ENCODE results near the gene ICA1. TPM values are rescaled to one million over a fixed set of nuclear protein-coding genes. Genes with fewer than 3 reads are reported as not detected.

The ICA1 gene
- total and polyA plus RNA-seq, 2 of the 13 experiments (the other 11 are each of a cell fraction or from before 2014, with no cell fraction given) = 0.29 TPM; not detected in 1

DNA sequence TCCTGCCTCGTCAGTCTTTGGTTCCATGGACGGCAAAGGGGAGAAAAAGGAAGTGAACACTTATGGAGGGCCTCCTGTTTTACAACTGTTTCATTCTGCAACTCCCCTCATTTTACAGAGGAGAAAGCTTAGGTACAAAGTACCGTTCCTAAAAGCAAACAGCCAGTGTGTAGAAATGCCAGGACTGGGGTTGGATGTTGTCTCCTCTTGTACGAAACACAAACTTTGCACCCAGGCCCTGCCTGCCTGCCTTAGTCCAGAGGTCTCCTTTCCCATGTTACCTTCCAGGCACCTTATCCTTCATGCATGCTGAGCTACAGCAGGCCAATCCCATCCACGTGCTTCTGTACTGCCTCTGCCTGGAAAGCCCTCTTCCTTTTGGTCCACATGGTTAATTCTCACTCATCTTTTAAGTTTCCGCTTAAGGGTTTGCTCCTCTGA lies 86.0 kb downstream of the ICA1 start (continued):
- TF ChIP-seq, protein P1, sequence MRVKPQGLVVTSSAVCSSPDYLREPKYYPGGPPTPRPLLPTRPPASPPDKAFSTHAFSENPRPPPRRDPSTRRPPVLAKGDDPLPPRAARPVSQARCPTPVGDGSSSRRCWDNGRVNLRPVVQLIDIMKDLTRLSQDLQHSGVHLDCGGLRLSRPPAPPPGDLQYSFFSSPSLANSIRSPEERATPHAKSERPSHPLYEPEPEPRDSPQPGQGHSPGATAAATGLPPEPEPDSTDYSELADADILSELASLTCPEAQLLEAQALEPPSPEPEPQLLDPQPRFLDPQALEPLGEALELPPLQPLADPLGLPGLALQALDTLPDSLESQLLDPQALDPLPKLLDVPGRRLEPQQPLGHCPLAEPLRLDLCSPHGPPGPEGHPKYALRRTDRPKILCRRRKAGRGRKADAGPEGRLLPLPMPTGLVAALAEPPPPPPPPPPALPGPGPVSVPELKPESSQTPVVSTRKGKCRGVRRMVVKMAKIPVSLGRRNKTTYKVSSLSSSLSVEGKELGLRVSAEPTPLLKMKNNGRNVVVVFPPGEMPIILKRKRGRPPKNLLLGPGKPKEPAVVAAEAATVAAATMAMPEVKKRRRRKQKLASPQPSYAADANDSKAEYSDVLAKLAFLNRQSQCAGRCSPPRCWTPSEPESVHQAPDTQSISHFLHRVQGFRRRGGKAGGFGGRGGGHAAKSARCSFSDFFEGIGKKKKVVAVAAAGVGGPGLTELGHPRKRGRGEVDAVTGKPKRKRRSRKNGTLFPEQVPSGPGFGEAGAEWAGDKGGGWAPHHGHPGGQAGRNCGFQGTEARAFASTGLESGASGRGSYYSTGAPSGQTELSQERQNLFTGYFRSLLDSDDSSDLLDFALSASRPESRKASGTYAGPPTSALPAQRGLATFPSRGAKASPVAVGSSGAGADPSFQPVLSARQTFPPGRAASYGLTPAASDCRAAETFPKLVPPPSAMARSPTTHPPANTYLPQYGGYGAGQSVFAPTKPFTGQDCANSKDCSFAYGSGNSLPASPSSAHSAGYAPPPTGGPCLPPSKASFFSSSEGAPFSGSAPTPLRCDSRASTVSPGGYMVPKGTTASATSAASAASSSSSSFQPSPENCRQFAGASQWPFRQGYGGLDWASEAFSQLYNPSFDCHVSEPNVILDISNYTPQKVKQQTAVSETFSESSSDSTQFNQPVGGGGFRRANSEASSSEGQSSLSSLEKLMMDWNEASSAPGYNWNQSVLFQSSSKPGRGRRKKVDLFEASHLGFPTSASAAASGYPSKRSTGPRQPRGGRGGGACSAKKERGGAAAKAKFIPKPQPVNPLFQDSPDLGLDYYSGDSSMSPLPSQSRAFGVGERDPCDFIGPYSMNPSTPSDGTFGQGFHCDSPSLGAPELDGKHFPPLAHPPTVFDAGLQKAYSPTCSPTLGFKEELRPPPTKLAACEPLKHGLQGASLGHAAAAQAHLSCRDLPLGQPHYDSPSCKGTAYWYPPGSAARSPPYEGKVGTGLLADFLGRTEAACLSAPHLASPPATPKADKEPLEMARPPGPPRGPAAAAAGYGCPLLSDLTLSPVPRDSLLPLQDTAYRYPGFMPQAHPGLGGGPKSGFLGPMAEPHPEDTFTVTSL (CRISPR knock-in tag; IDR thresholded peaks at IDR 0.05; ENCODE audit: borderline replicate concordance) = peak; percentile 75; the same call in 1 of the 2 replicates
- TF ChIP-seq DNMT1 (CRISPR knock-in tag; IDR thresholded peaks at IDR 0.05) = no peak
- TF ChIP-seq ZNF850 (CRISPR knock-in tag; conservative IDR thresholded peaks at IDR 0.05) = 0 out of 2 replicates have a peak, but pooled peaks have one; percentile 78
- TF ChIP-seq PHF8 (CRISPR knock-in tag; IDR thresholded peaks at IDR 0.05) = peak; percentile 17; the same call in 1 of the 2 replicates
- no peak for TF ChIP-seq KDM3A (CRISPR knock-in tag; IDR thresholded peaks at IDR 0.05; ENCODE audit: low read depth)
- TF ChIP-seq REPIN1 (CRISPR knock-in tag; IDR thresholded peaks at IDR 0.05; ENCODE audit: borderline replicate concordance, low read depth) = peak; percentile 62; the same call in 1 of the 2 replicates
- peak; percentile 40; the same call in 1 of the 2 replicates for TF ChIP-seq ARID2 (CRISPR knock-in tag; IDR thresholded peaks at IDR 0.05; ENCODE audit: borderline replicate concordance)
- TF ChIP-seq REXO4 (CRISPR knock-in tag; IDR thresholded peaks at IDR 0.05; ENCODE audit: borderline replicate concordance) = no peak
- TF ChIP-seq ZMYM4 (CRISPR knock-in tag; IDR thresholded peaks at IDR 0.05) = peak; percentile 87; the same call in 1 of the 2 replicates
- TF ChIP-seq ZBTB38 (CRISPR knock-in tag; IDR thresholded peaks at IDR 0.05) = 0 out of 2 replicates have a peak, but pooled peaks have one; percentile 50
- no peak for TF ChIP-seq ZFP41 (CRISPR knock-in tag; IDR thresholded peaks at IDR 0.05; ENCODE audit: borderline replicate concordance)
- TF ChIP-seq, protein P2, sequence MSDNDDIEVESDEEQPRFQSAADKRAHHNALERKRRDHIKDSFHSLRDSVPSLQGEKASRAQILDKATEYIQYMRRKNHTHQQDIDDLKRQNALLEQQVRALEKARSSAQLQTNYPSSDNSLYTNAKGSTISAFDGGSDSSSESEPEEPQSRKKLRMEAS (IDR thresholded peaks at IDR 0.05) = peak; percentile 89
- TF ChIP-seq, protein P3, sequence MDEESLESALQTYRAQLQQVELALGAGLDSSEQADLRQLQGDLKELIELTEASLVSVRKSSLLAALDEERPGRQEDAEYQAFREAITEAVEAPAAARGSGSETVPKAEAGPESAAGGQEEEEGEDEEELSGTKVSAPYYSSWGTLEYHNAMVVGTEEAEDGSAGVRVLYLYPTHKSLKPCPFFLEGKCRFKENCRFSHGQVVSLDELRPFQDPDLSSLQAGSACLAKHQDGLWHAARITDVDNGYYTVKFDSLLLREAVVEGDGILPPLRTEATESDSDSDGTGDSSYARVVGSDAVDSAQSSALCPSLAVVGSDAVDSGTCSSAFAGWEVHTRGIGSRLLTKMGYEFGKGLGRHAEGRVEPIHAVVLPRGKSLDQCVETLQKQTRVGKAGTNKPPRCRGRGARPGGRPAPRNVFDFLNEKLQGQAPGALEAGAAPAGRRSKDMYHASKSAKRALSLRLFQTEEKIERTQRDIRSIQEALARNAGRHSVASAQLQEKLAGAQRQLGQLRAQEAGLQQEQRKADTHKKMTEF (CRISPR knock-in tag; IDR thresholded peaks at IDR 0.05) = 0 out of 2 replicates have a peak, but pooled peaks have one; percentile 28
- no peak for TF ChIP-seq ZFP1 (CRISPR knock-in tag; IDR thresholded peaks at IDR 0.05)
- TF ChIP-seq, protein P4, sequence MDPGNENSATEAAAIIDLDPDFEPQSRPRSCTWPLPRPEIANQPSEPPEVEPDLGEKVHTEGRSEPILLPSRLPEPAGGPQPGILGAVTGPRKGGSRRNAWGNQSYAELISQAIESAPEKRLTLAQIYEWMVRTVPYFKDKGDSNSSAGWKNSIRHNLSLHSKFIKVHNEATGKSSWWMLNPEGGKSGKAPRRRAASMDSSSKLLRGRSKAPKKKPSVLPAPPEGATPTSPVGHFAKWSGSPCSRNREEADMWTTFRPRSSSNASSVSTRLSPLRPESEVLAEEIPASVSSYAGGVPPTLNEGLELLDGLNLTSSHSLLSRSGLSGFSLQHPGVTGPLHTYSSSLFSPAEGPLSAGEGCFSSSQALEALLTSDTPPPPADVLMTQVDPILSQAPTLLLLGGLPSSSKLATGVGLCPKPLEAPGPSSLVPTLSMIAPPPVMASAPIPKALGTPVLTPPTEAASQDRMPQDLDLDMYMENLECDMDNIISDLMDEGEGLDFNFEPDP (CRISPR knock-in tag; conservative IDR thresholded peaks at IDR 0.05) = no peak
- no peak for TF ChIP-seq ZNF335 (CRISPR knock-in tag; IDR thresholded peaks at IDR 0.05)
- TF ChIP-seq BCL6 (CRISPR knock-in tag; IDR thresholded peaks at IDR 0.05) = peak; percentile 40; the same call in 1 of the 2 replicates
- TF ChIP-seq, protein P5, sequence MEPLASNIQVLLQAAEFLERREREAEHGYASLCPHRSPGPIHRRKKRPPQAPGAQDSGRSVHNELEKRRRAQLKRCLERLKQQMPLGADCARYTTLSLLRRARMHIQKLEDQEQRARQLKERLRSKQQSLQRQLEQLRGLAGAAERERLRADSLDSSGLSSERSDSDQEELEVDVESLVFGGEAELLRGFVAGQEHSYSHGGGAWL (CRISPR knock-in tag; IDR thresholded peaks at IDR 0.05) = no peak
